MM.1S (cell line): ENCODE results near the gene SPATA31C2.
"Not testable (repeated sequence)": the region's sequence is repeated elsewhere in the genome, so short reads cannot be mapped to it uniquely, and the experiment has no call there.

Source experiments
- CTCF ChIP-seq: fragments of 300-600 bp; sonication (generic); IDR thresholded peaks from 2 replicates; pipeline ENCODE4 v1.5.1; 2016; ENCODE audit warnings: antibody characterized with exemption, low read length, mixed read lengths
- EZH2phosphoT487 ChIP-seq: fragments of 300-600 bp; sonication (generic); IDR thresholded peaks from 2 replicates; pipeline ENCODE4 v1.6.1; 2018; ENCODE audit warnings: antibody characterized with exemption, low read length

GRCh38 chr9:88123413-88123812, 14.9 kb downstream of the SPATA31C2 start:
- TF ChIP-seq EZH2phosphoT487, CTCF: not testable (repeated sequence)
